ENCODE measurements around the gene PISD.
A peak's percentile ranks its signal among the peaks of the same experiment; 100 is the strongest.

The PISD gene

GRCh38 chr22:31637447-31637890, 24.5 kb downstream of the PISD start:
- H3K27ac ChIP-seq: no peak overlapping the region
- H3K9me3 ChIP-seq (ENCODE audit: severe bottlenecking): no peaks in the 10 kb centered on the region
- no peak for DNase-seq
- peaks cover 7% of the 10 kb centered on the region for H3K36me3 ChIP-seq
- no peak overlapping the region for H3K4me3 ChIP-seq (ENCODE audit: low read depth, low read length)
- 0 out of 2 replicates have a peak, but pooled peaks have one; percentile 2 for TF ChIP-seq CTCF (IDR thresholded peaks at IDR 0.05; ENCODE audit: low read depth, low read length)
- no peaks in the 10 kb centered on the region for H3K27me3 ChIP-seq (ENCODE audit: insufficient read depth, low read depth, severe bottlenecking)

GRCh38 chr22:31635638-31636306, 26.2 kb downstream of the PISD start:
- TF ChIP-seq CTCF (IDR thresholded peaks at IDR 0.05; ENCODE audit: low read depth, low read length): no peak
- H3K27ac ChIP-seq: no peak overlapping the region
- no peaks in the 10 kb centered on the region for H3K27me3 ChIP-seq (ENCODE audit: insufficient read depth, low read depth, severe bottlenecking)

GRCh38 chr22:31631436-31631835, 30.6 kb downstream of the PISD start:
- H3K36me3 ChIP-seq: peaks cover 3% of the 10 kb centered on the region
- H3K4me3 ChIP-seq (ENCODE audit: low read depth, low read length): peak overlapping the region; percentile 80; the same call in 1 of the 2 replicates
- TF ChIP-seq CTCF (IDR thresholded peaks at IDR 0.05; ENCODE audit: low read depth, low read length): no peak
- H3K27me3 ChIP-seq (ENCODE audit: insufficient read depth, low read depth, severe bottlenecking): no peaks in the 10 kb centered on the region
- no peak overlapping the region for H3K27ac ChIP-seq
- no peak for DNase-seq
- H3K9me3 ChIP-seq (ENCODE audit: severe bottlenecking): no peaks in the 10 kb centered on the region

More at GRCh38 chr22:31635638-31636306, 26.2 kb downstream of the PISD start:
- DNase-seq: no peak
- Histone ChIP-seq H3K4me3 (ENCODE audit: low read depth, low read length) (no peak overlapping the region), H3K9me3 (ENCODE audit: severe bottlenecking) (no peaks in the 10 kb centered on the region), H3K36me3 (peaks cover 3% of the 10 kb centered on the region; the same call in 1 of the 2 replicates)

- peak overlapping the region; percentile 80 for H3K4me3 ChIP-seq (ENCODE audit: low read depth, low read length)
- H3K27ac ChIP-seq: peak overlapping the region; percentile 51
- H3K27me3 ChIP-seq (ENCODE audit: insufficient read depth, low read depth, severe bottlenecking): no peaks in the 10 kb centered on the region
- DNase-seq: peak; percentile 92
- no peaks in the 10 kb centered on the region for H3K9me3 ChIP-seq (ENCODE audit: severe bottlenecking)
- peaks cover 3% of the 10 kb centered on the region for H3K36me3 ChIP-seq
- TF ChIP-seq CTCF (IDR thresholded peaks at IDR 0.05; ENCODE audit: low read depth, low read length): no peak
Measured at GRCh38 chr22:31630331-31631329, 31.4 kb downstream of the PISD start.

- Histone ChIP-seq H3K27me3 (ENCODE audit: insufficient read depth, low read depth, severe bottlenecking) (no peaks in the 10 kb centered on the region), H3K36me3 (peaks cover 6% of the 10 kb centered on the region), H3K4me3 (ENCODE audit: low read depth, low read length) (peak overlapping the region; percentile 80), H3K9me3 (ENCODE audit: severe bottlenecking) (no peaks in the 10 kb centered on the region), H3K27ac (peak overlapping the region; percentile 51)
- TF ChIP-seq CTCF (IDR thresholded peaks at IDR 0.05; ENCODE audit: low read depth, low read length): no peak
- DNase-seq: no peak
Measured at GRCh38 chr22:31629741-31630184, 32.3 kb downstream of the PISD start.

Data from WERI-Rb-1 (cell line).